Tibial nerve (tissue), 4 donors: ENCODE measurements around the gene CXorf65. TPM values are rescaled to one million over a fixed set of nuclear protein-coding genes. Genes with fewer than 3 reads are reported as not detected.

Source experiments
- DNase-seq, 2 donors: peaks; one replicate each; pipeline ENCODE4 v3.0.0-alpha.2; 2019; ENCODE audit warnings: low spot score in 2 of 2
- H3K27ac ChIP-seq, 4 donors: fragments of 200-600 bp; sonication (generic) in 3 of 4; one replicate each; pipeline ENCODE4 v1.5.1; 2017 to 2019; ENCODE audit warnings: mild to moderate bottlenecking in 1 of 4
- H3K27me3 ChIP-seq, 2 donors: fragments of 200-600 bp; sonication (generic) in 1 of 2; one replicate each; pipeline versions ENCODE4 v1.5.1 to v1.6.0; 2017 to 2019
- H3K36me3 ChIP-seq, 3 donors: fragments of 200-600 bp; sonication (generic); one replicate each; pipeline ENCODE4 v1.5.1; 2018 to 2019
- H3K4me1 ChIP-seq, 4 donors: fragments of 200-600 bp; sonication (generic) in 3 of 4; one replicate each; pipeline ENCODE4 v1.5.1; 2017 to 2019
- H3K4me3 ChIP-seq, 4 donors: fragments of 200-600 bp; sonication (generic) in 3 of 4; one replicate each; pipeline ENCODE4 v1.5.1; 2017 to 2019; ENCODE audit warnings: mild to moderate bottlenecking in 1 of 4, moderate library complexity in 1 of 4
- H3K9me3 ChIP-seq, 4 donors: fragments of 200-600 bp; sonication (generic) in 3 of 4; one replicate each; pipeline ENCODE4 v1.5.1; 2017 to 2019
- EP300 ChIP-seq, 2 donors: sonication (generic); formaldehyde crosslinking; IDR thresholded peaks; one replicate each; pipeline ENCODE4 v1.6.1; 2017; ENCODE audit warnings: antibody characterized with exemption in 2 of 2, mild to moderate bottlenecking in 1 of 2
- POLR2A ChIP-seq, 2 donors: fragments of 450-650 bp; IDR thresholded peaks; one replicate each; pipeline ENCODE4 v1.6.1; 2017; ENCODE audit warnings: antibody characterized with exemption in 2 of 2, mild to moderate bottlenecking in 2 of 2, moderate library complexity in 2 of 2
- WGBS, 2 donors: methylation state at CpG; one replicate each; pipeline ENCODE4 v1.1.5; 2018; 5-methylcytosine and 5-hydroxymethylcytosine counted together
- total RNA-seq, 4 donors: library from RNA; depleted of rRNA; stranded (reverse); fragments of >200 nt; gene quantifications; one replicate each; pipeline ENCODE4 v1.1.0, GENCODE V29; 2016
- TF ChIP-seq, protein P1 (sequence below), 5 experiments: fragments of 200-600 bp in 3 of 5; fragments of 450-650 bp in 2 of 5; sonication (generic) in 3 of 5; IDR thresholded peaks; one replicate each; pipeline ENCODE4 v1.5.1; 2016 to 2019; ENCODE audit warnings: antibody characterized with exemption in 5 of 5, mild to moderate bottlenecking in 3 of 5, moderate library complexity in 2 of 5

CXorf65 gene
- total RNA-seq, 4 donors from 2014 or later: not detected

DNA sequence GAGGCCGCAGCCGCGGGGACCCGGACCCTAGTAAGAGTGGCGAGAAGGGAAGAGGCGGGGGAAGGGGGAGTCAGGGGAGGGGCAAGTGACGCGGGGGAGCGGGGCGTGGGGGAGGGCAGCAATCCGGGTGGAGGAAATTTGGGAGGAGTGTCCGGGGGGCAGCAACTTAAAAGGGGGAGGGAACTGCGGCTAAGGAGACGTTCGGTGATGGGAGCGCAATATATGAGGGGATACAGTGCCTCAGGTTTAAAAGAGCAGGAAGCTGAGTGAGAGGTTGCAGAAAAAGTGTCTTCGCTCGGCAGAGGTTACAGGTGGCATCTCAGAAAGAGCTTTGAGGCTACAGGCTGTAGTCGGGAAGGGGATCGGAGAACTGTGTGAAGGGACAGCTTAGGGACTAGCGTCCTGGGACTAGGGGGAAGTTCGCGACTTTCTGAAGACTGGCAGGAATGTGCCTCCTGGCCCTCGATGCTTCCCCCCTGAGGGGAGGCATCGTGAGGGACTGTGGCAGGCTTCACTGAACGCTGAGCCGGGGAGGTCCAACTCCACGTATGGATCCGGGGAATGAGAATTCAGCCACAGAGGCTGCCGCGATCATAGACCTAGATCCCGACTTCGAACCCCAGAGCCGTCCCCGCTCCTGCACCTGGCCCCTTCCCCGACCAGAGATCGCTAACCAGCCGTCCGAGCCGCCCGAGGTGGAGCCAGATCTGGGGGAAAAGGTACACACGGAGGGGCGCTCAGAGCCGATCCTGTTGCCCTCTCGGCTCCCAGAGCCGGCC is 10.4 kb downstream of the CXorf65 start:
- Histone ChIP-seq H3K4me3 (peak overlapping the region; percentile 44 to 65 (median 57)), H3K4me1 (peaks cover 0 to 26% (median 3%) of the 10 kb centered on the region in 4 donors), H3K9me3 (no peaks in the 10 kb centered on the region), H3K27me3 (peaks cover 0 to 7% of the 10 kb centered on the region in 2 donors), H3K27ac (peak overlapping the region; percentile 73 to 89 (median 83)), H3K36me3 (no peaks in the 10 kb centered on the region)
- 2 to 22% methylated on average over 13 to 41 of the region's 46 CpGs for WGBS, 2 donors
- TF ChIP-seq POLR2A (IDR thresholded peaks at IDR 0.05) (peak in 1 of 2 donors; percentile 47), EP300 (IDR thresholded peaks at IDR 0.05) (no peak)
- TF ChIP-seq, protein P1, sequence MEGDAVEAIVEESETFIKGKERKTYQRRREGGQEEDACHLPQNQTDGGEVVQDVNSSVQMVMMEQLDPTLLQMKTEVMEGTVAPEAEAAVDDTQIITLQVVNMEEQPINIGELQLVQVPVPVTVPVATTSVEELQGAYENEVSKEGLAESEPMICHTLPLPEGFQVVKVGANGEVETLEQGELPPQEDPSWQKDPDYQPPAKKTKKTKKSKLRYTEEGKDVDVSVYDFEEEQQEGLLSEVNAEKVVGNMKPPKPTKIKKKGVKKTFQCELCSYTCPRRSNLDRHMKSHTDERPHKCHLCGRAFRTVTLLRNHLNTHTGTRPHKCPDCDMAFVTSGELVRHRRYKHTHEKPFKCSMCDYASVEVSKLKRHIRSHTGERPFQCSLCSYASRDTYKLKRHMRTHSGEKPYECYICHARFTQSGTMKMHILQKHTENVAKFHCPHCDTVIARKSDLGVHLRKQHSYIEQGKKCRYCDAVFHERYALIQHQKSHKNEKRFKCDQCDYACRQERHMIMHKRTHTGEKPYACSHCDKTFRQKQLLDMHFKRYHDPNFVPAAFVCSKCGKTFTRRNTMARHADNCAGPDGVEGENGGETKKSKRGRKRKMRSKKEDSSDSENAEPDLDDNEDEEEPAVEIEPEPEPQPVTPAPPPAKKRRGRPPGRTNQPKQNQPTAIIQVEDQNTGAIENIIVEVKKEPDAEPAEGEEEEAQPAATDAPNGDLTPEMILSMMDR (IDR thresholded peaks at IDR 0.05): no peak
- DNase-seq: peak; percentile 23 to 53

DNA sequence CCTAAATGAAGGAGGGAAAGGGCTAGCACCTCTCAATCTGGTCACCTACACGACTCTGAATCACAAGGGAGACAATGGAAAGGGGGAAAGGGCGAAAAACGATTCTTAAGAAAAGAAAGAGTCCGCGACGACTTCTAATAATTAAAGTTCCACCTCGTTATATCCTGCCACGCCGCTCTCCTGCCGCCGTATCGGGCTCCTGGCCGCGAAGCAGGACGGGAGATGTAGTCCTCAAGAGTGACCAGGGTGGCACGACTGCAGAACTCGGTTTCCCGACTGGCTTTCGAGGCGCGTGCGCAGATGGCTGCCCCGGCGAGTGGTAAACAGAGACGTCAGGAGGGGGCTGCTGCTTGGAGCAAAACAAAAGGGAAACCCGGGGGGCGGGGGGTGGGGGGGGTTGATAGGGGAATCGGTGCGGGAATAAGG is 11.0 kb downstream of the CXorf65 start, which contains the start of gene FOXO4:
Gene FOXO4 (plus strand): TSS at position 297 of the 426 bp plus-strand sequence. CDS start 678 bp downstream, outside the sequence.
- Histone ChIP-seq H3K27ac (peak within 1 kb of the TSS; percentile 73 to 89 (median 83)), H3K4me3 (peak within 1 kb of the TSS; percentile 44 to 65 (median 57)), H3K9me3 (no peaks in the 10 kb centered on the region), H3K27me3 (peaks cover 0 to 7% of the 10 kb centered on the region in 2 donors), H3K36me3 (no peaks in the 10 kb centered on the region), H3K4me1 (peaks cover 0 to 26% (median 3%) of the 10 kb centered on the region in 4 donors)
- TF ChIP-seq EP300 (IDR thresholded peaks at IDR 0.05) (peak; percentile 21 to 63), POLR2A (IDR thresholded peaks at IDR 0.05) (peak in 1 of 2 donors; percentile 15)
- TF ChIP-seq, protein P1 (IDR thresholded peaks at IDR 0.05): no peak
- 1 to 20% methylated on average over 12 to 29 of the region's 29 CpGs for WGBS, 2 donors
- peak; percentile 74 to 83 for DNase-seq

DNA sequence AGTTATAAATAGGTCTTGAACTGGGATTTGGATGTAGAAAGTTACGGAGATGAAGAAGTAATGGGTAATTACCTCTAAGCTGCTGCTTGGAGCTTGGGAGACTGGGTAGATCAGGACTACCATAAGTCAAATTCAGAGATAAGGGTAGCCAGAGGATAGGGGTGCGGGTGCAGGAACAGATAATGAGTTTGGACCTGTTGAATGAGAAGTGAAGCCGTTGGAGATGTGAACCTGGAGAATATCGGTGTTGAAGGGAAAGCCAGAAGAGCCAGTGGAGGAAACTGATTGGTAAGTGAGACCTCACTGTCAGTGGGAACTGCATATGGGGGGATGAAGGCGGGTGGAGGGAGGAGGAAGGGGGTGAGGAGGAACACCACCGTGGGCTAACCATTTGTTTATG is 11.5 kb downstream of the CXorf65 start:
- Histone ChIP-seq H3K27ac (peak overlapping the region in 2 of 4 donors; percentile 82 to 89), H3K36me3 (no peaks in the 10 kb centered on the region), H3K27me3 (peaks cover 0 to 7% of the 10 kb centered on the region in 2 donors), H3K4me1 (peaks cover 0 to 26% (median 3%) of the 10 kb centered on the region in 4 donors), H3K4me3 (peak overlapping the region; percentile 44 to 65 (median 57)), H3K9me3 (no peaks in the 10 kb centered on the region)
- no peak for DNase-seq
- 32 to 37% methylated on average over 6 of the region's 6 CpGs for WGBS, 2 donors
- TF ChIP-seq, protein P1 (IDR thresholded peaks at IDR 0.05): no peak
- TF ChIP-seq EP300 (IDR thresholded peaks at IDR 0.05): no peak
- no peak for TF ChIP-seq POLR2A (IDR thresholded peaks at IDR 0.05)

DNA sequence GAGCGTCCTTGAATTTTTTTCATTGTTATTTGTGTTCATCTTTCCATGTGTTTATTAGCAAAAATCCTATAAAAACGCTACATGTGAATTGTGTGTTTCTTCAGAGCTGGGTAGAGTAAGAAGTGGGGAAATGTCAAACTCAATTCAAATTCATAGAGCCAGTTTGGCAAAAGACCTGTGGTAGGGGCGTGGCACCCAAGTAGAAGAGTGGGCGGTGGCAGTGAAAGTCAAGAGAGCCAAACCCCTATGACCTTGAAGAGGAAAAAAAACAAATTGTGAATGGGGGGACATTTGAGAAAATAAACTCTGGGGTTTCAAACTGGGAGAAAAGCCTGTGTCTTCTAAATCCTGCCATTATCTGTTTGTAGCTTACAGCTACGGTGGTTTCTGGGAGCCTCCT is 15.3 kb downstream of the CXorf65 start:
- Histone ChIP-seq H3K27ac (no peak overlapping the region), H3K4me1 (peaks cover 0 to 4% (median 0%) of the 10 kb centered on the region in 4 donors), H3K36me3 (no peaks in the 10 kb centered on the region), H3K4me3 (no peak overlapping the region), H3K9me3 (no peaks in the 10 kb centered on the region), H3K27me3 (peaks cover 0 to 7% of the 10 kb centered on the region in 2 donors)
- 62 to 79% methylated on average over 5 of the region's 5 CpGs for WGBS, 2 donors
- no peak for DNase-seq
- no peak for TF ChIP-seq EP300 (IDR thresholded peaks at IDR 0.05)
- TF ChIP-seq, protein P1 (IDR thresholded peaks at IDR 0.05): no peak

DNA sequence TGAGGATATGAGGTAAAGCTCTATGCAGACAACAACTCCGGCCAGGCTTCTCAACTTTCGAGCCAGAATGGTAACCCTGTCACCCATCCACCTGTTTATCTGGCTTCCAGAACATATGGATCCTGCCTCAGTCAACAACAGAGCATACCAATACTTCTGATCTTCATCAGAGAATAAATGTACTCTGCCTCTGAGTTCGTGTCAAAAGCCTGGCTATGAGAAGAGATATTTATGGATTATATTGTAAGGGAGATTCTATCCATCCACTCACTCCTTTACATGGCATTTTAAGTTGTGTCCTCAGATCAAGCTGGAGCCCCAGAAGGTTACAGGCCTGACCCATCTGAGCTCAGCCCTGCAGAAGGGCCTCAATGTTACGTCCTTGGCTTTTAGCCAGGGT is 20.6 kb downstream of the CXorf65 start:
- Histone ChIP-seq H3K4me1 (no peaks in the 10 kb centered on the region), H3K36me3 (no peaks in the 10 kb centered on the region), H3K9me3 (no peaks in the 10 kb centered on the region), H3K27me3 (no peaks in the 10 kb centered on the region), H3K27ac (no peak overlapping the region), H3K4me3 (no peak overlapping the region)
- 33 to 48% methylated on average over 4 of the region's 4 CpGs for WGBS, 2 donors
- no peak for DNase-seq
- TF ChIP-seq, protein P1 (IDR thresholded peaks at IDR 0.05): no peak
- TF ChIP-seq EP300 (IDR thresholded peaks at IDR 0.05) (no peak), POLR2A (IDR thresholded peaks at IDR 0.05) (no peak)
